GM21825 (cell line): ENCODE results near the gene DOCK10.
A peak's percentile ranks its signal among the peaks of the same experiment; 100 is the strongest.
"Not testable (repeated sequence)": the region's sequence is repeated elsewhere in the genome, so short reads cannot be mapped to it uniquely, and the experiment has no call there.

Experiments
- ATAC-seq: cut with Tn5 transposase; IDR thresholded peaks from one replicate; pipeline ENCODE4 v1.9.1; 2021; ENCODE audit warnings: mild to moderate bottlenecking, moderate library complexity; ENCODE audit not compliant: unreplicated experiment

Gene DOCK10

DNA sequence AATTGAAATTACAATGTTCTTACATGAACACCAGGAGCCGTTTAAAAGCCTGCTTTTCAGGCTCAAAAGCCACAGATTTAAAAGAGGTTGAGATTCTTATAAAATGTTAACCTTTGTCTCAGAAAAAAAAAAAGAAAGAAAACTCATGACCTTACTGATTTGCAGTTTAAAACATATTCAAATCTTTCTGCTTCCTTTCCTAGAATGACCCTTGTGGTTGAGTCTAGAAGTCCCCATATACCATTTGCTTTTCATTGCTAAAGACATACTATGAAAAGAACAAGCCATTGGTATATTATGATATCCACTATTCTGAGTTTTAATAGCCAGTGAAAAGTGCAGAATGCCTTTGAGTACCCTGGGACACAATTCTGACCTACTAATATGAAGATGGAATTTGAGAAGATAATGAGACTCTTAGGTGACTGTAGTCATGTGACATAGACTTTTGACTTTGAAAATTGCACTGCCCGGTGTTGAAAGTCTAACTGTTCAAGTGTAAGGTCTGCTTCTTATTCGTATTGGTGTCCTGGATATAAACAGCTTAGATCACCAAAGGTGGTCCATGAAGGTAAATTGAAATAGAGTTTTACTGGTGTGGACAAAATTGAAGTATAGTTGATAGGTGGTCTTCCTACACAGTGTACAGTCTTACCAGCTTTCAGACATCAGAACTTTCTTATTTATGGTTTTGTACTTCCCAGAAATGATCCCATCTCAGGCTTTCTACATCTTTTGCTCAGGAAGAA, 117.0 kb downstream of the DOCK10 start:
- ATAC-seq: peak; percentile 27

GRCh38 chr2:224924631-224925030, 117.6 kb downstream of the DOCK10 start:
- ATAC-seq: no peak

DNA sequence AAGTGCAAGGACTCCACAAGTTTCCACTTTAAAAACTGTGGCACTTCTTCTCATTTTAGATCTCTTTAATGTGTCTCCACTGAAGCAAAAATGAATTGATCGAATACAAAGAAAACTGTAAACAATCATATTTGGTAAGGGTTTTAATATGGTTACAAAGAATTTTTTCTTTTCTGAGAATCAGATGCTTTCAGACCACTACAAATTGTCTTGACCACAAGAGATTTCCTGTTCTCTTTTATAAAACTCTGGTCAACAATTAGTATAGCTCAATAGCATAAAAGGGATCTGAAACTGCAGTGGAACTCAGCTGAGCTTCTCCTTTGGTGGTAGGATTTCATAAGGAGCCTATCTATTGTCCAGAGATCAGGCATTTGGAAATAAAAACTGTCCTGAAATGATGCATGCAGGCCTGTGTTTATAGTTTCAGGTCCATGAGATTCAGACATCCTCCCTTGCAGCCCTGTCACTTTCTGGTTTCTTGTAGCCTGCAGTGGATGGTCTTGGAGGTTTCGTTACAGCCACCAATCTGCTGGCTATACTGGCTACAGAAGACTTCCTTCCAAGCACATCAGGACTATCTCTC, 120.0 kb downstream of the DOCK10 start:
- peak; percentile 50 for ATAC-seq

DNA sequence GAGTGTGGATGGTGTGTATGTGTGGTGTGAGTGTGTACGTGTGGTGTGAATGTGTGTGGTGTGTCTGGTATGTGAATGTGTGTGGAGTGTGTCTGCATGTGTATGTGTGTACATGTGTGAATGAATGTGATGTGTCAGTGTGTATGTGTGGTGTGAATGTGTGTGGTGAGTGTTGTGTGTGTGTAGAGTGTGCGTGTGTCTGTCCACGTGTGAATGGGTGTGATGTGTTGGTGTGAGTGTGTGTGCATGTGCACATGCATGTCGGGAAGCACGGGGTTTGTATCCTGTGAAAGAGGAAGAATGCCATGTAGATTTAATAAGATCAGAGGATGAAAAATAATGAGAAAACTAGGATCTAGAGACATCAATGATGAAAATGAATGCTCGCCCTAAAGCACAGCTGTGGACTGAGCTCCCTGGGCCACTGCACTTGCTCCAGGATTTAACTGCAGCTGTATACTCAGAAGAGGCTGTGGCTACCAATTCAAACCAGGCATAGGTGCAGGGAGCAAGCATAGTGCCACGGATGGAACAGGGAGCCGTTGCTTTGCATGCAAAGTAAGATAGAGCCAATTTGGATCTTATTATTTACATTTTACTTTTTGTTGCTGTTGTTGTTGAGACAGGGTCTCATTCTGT, 122.7 kb downstream of the DOCK10 start:
- no peak for ATAC-seq

- ATAC-seq: no peak
Observed at GRCh38 chr2:224918626-224919471, 123.4 kb downstream of the DOCK10 start.

DNA sequence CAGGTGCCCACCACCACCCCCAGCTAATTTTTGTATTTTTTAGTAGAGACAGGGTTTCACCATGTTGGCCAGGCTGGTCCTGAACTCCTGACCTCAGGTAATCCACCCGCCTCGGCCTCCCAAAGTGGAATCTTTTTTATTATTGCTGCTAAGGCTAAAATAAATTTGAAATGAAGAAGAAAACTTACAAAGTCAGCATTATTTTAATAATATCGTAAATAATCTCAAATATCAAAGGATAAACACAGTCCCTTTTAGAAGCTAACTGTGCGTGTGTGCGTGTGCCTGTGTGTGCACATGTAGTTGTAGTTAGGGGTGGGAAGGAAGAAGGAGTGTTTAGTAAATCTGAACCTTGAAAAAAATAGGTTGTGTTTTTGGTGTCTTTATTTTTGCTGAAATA, 125.0 kb downstream of the DOCK10 start:
- not testable (repeated sequence) for ATAC-seq

DNA sequence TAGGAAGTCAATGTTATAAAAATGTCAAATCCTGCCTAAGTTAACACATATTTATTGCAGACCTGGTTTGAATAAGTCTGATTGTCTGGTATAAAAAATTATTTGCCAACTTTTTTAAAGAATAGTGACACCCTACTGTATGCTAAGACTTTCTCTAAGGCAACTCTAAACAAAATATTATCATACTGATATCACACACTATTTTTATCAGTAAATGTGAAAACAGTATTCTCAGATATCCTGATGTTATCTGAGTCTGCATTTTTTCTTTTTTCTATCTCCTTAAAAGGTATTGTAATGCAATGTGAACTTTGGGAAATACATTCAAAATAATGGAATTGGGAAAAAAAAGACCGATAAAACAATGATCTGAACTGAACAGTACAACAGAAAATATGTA, 127.1 kb downstream of the DOCK10 start:
- no peak for ATAC-seq

DNA sequence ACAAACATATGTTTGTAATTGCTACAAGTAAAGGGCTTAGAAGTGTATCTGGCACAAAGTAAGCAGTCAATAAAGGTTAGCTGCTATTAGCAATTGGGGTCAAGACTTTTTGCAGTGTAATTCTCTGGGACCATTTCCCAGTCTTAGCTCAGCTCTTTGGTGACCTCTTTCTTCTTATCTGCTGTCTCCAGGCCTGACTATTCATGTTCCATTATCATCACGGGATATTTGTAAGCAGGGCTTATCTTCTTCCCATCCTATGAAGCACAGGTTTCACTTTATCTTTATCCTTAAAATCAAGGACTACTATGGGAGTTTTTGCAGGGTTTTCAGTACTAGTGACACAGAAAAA, 131.7 kb downstream of the DOCK10 start:
- ATAC-seq: no peak

- ATAC-seq: peak; percentile 77
Observed at GRCh38 chr2:224909885-224910573, 132.2 kb downstream of the DOCK10 start.

GRCh38 chr2:224908818-224909217, 133.4 kb downstream of the DOCK10 start:
- ATAC-seq: no peak

GRCh38 chr2:224904381-224904780, 137.9 kb downstream of the DOCK10 start:
- ATAC-seq: no peak

- no peak for ATAC-seq
Observed at GRCh38 chr2:224903621-224904020, 138.6 kb downstream of the DOCK10 start.

DNA sequence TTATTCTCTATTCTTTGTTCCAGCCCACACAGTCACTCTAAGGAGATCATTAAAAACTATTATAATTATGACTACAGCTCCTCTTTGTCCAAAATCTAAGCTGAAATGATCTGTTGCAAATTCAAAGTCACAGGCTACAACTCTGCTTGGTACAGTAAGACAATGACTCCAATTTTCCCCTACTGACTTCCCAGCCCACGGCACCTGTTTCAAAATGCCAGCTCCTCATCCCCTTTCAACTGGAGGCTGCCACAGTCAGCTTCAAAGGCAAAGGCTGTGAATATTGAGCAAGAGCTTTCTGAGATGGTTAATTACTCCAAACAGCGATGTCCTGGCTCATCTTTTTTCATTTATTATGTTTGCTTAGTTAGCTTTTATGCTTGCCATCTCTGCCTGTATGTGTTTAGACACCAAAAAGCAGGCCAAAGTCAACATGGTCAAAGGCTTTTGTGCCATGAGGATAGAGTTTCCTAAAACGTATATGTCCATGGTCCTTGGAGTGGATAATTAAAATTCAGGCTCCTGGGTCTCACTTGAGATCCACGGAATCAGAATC, 141.1 kb downstream of the DOCK10 start:
- ATAC-seq: no peak

GRCh38 chr2:224895377-224895776, 146.9 kb downstream of the DOCK10 start:
- ATAC-seq: no peak

GRCh38 chr2:224894356-224894755, 147.9 kb downstream of the DOCK10 start:
- peak; percentile 91 for ATAC-seq

DNA sequence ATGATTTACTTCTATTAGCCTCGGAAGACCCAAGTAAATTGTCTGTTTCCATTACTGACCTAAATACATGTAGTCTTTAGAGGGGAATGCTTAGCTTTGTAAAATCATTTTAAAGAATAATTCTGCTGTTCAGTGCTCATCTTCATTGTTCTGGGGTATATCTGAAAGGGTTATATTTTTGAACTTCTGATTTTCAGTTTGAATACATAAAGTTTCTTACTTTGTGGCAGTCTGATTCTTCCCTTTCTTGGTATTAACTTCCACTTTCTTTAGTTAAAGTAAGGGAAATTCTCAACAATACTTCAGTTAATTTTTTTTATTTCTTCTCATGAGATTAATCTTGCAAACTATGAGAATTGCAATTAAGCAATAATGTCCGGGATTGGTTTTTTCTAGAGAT, 148.4 kb downstream of the DOCK10 start:
- ATAC-seq: peak; percentile 27

- no peak for ATAC-seq
Observed at GRCh38 chr2:224892574-224893204, 149.6 kb downstream of the DOCK10 start.

GRCh38 chr2:224890372-224890771, 151.9 kb downstream of the DOCK10 start:
- ATAC-seq: no peak

- ATAC-seq: no peak
Observed at GRCh38 chr2:224887141-224887540, 155.1 kb downstream of the DOCK10 start.
